Measurements from ENCODE around the gene WIPI1. TPM values are rescaled to one million over a fixed set of nuclear protein-coding genes. Genes with fewer than 3 reads are reported as not detected.

Gene WIPI1
- total RNA-seq, 1 experiment from 2014 or later: 20.2 TPM

DNA sequence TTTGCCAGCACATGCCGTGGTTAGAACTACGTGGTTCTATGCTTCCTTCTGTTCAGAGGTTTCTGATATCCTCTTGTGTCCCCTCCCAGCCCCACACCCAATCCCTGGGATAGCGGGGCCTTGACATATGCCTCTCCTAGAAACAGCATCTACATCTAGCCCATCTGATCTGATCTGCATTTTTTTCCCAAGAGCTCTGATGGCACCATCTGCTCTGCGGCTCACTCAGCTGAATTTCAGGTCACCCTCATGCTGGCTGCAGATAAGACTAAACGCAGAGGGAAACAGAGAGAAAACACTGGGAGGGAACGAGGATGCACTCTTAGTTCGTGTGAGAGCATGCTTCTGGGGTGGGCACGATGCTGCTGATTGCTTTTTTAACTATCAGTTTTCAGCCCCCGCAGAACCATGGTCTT lies 10.7 kb downstream of the WIPI1 start:
- no peak for ATAC-seq
- BruUV-seq (replicated peaks): no TSS peak

DNA sequence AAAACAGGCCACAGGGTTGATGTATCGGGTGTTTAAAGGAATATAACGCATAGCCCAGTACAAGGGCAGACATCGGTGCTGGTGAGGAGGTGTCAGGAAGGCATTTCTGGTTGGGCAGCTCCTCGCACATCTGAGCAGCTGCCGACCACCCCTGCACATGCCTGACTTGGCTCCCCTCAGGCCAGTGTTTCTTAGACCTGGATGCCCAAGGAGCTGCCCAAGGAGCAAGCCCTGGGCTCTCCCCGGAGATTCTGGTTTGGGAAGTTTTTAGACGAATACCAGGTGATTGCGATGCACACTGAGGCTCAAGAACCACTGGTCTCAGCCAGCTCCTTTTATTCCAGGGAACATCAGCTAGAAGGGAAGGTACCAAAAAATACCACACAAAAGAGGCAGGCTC lies 11.6 kb downstream of the WIPI1 start:
- Histone ChIP-seq H3K9me3 (ENCODE audit: low read length) (no peaks in the 10 kb centered on the region), H3K36me3 (ENCODE audit: low read depth, low read length) (no peaks in the 10 kb centered on the region), H2AFZ (ENCODE audit: low read length) (no peak overlapping the region), H3K9ac (ENCODE audit: low read length) (no peak overlapping the region), H3K4me1 (ENCODE audit: insufficient read depth, low read length) (no peaks in the 10 kb centered on the region; the same call in 1 of the 2 replicates), H4K20me1 (ENCODE audit: low read length) (no peaks in the 10 kb centered on the region), H3K79me2 (ENCODE audit: low read length) (no peaks in the 10 kb centered on the region), H3K9me2 (replicated peaks; ENCODE audit: low read length) (no peaks in the 10 kb centered on the region), H3K27me3 (ENCODE audit: low read length) (no peaks in the 10 kb centered on the region), H3K4me3 (ENCODE audit: low read length) (no peak overlapping the region), H3K27ac (ENCODE audit: low read length) (no peak overlapping the region), H3F3A (ENCODE audit: low read length, unreplicated experiment) (no peaks in the 10 kb centered on the region), H3K4me2 (ENCODE audit: low read length) (no peak overlapping the region)
- BruUV-seq (replicated peaks): no TSS peak
- ATAC-seq (no peak), DNase-seq (no peak)
- POLR2A ChIA-PET (ENCODE audit: unreplicated experiment): no interaction called here
- TF ChIP-seq, protein P1, sequence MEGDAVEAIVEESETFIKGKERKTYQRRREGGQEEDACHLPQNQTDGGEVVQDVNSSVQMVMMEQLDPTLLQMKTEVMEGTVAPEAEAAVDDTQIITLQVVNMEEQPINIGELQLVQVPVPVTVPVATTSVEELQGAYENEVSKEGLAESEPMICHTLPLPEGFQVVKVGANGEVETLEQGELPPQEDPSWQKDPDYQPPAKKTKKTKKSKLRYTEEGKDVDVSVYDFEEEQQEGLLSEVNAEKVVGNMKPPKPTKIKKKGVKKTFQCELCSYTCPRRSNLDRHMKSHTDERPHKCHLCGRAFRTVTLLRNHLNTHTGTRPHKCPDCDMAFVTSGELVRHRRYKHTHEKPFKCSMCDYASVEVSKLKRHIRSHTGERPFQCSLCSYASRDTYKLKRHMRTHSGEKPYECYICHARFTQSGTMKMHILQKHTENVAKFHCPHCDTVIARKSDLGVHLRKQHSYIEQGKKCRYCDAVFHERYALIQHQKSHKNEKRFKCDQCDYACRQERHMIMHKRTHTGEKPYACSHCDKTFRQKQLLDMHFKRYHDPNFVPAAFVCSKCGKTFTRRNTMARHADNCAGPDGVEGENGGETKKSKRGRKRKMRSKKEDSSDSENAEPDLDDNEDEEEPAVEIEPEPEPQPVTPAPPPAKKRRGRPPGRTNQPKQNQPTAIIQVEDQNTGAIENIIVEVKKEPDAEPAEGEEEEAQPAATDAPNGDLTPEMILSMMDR (conservative IDR thresholded peaks at IDR 0.05; ENCODE audit: low read depth, low read length): no peak
- no peak for TF ChIP-seq EZH2phosphoT487 (IDR thresholded peaks at IDR 0.05; ENCODE audit: borderline replicate concordance, low read length)
- no peak for TF ChIP-seq EZH2 (IDR thresholded peaks at IDR 0.05; ENCODE audit: low read length, unreplicated experiment)
- CTCF ChIA-PET: no interaction called here
- intact Hi-C loops (cut with micrococcal nuclease): no loop called here

More for the DNA sequence above, 10.7 kb downstream of the WIPI1 start:
- no peaks in the 10 kb centered on the region for H4K20me1 ChIP-seq (ENCODE audit: low read length)
- DNase-seq: no peak
- H3K9ac ChIP-seq (ENCODE audit: low read length): no peak overlapping the region
- no peaks in the 10 kb centered on the region for H3K9me3 ChIP-seq (ENCODE audit: low read length)
- no peak overlapping the region for H3K4me2 ChIP-seq (ENCODE audit: low read length)
- CTCF ChIA-PET: no interaction called here
- H3K79me2 ChIP-seq (ENCODE audit: low read length): no peaks in the 10 kb centered on the region
- H3K27ac ChIP-seq (ENCODE audit: low read length): no peak overlapping the region
- H3K4me1 ChIP-seq (ENCODE audit: insufficient read depth, low read length): no peaks in the 10 kb centered on the region; the same call in 1 of the 2 replicates
- TF ChIP-seq, protein P1 (conservative IDR thresholded peaks at IDR 0.05; ENCODE audit: low read depth, low read length): no peak
- TF ChIP-seq EZH2phosphoT487 (IDR thresholded peaks at IDR 0.05; ENCODE audit: borderline replicate concordance, low read length) (no peak), EZH2 (IDR thresholded peaks at IDR 0.05; ENCODE audit: low read length, unreplicated experiment) (no peak)
- POLR2A ChIA-PET (ENCODE audit: unreplicated experiment): no interaction called here
- no peaks in the 10 kb centered on the region for H3K9me2 ChIP-seq (replicated peaks; ENCODE audit: low read length)
- H2AFZ ChIP-seq (ENCODE audit: low read length): no peak overlapping the region
- H3K36me3 ChIP-seq (ENCODE audit: low read depth, low read length): no peaks in the 10 kb centered on the region
- no peak overlapping the region for H3K4me3 ChIP-seq (ENCODE audit: low read length)
- intact Hi-C loops (cut with micrococcal nuclease): no loop called here
- H3K27me3 ChIP-seq (ENCODE audit: low read length): no peaks in the 10 kb centered on the region
- no peaks in the 10 kb centered on the region for H3F3A ChIP-seq (ENCODE audit: low read length, unreplicated experiment)

DNA sequence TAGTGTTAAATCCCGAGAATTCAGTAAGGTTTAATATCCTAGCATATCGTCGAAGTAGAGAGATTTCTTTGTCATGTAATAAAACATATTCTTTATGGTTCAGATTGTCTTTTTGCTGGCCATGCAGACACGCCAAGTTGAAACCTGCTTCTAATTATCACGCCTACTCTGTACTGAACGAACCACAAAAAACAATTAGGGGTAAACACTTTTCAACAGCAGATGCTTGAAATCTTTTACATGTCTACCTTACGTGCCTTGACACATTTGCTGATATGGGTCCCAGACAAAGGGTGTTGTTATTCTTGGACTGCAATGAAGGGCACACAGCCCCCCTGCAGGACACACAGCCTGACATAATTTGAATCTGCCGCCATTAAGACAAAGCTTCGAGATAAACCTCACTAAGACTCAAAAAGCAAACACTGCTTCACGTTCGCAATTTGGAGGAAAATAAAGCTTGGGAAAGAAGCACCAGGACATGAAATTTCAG lies 13.3 kb downstream of the WIPI1 start:
- H2AFZ ChIP-seq (ENCODE audit: low read length): no peak overlapping the region
- no peak overlapping the region for H3K4me2 ChIP-seq (ENCODE audit: low read length)
- no peaks in the 10 kb centered on the region for H3F3A ChIP-seq (ENCODE audit: low read length, unreplicated experiment)
- no peaks in the 10 kb centered on the region for H4K20me1 ChIP-seq (ENCODE audit: low read length)
- CTCF ChIA-PET: no interaction called here
- no peaks in the 10 kb centered on the region for H3K36me3 ChIP-seq (ENCODE audit: low read depth, low read length)
- DNase-seq (no peak), ATAC-seq (no peak)
- H3K4me1 ChIP-seq (ENCODE audit: insufficient read depth, low read length): no peaks in the 10 kb centered on the region; the same call in 1 of the 2 replicates
- intact Hi-C loops (cut with micrococcal nuclease): no loop called here
- TF ChIP-seq EZH2phosphoT487 (IDR thresholded peaks at IDR 0.05; ENCODE audit: borderline replicate concordance, low read length) (no peak), EZH2 (IDR thresholded peaks at IDR 0.05; ENCODE audit: low read length, unreplicated experiment) (no peak)
- TF ChIP-seq, protein P1 (conservative IDR thresholded peaks at IDR 0.05; ENCODE audit: low read depth, low read length): no peak
- H3K9ac ChIP-seq (ENCODE audit: low read length): no peak overlapping the region
- no peaks in the 10 kb centered on the region for H3K79me2 ChIP-seq (ENCODE audit: low read length)
- H3K9me2 ChIP-seq (replicated peaks; ENCODE audit: low read length): no peaks in the 10 kb centered on the region
- H3K27ac ChIP-seq (ENCODE audit: low read length): no peak overlapping the region
- no peak overlapping the region for H3K4me3 ChIP-seq (ENCODE audit: low read length)
- no TSS peak for BruUV-seq (replicated peaks)
- H3K9me3 ChIP-seq (ENCODE audit: low read length): no peaks in the 10 kb centered on the region
- POLR2A ChIA-PET (ENCODE audit: unreplicated experiment): no interaction called here
- H3K27me3 ChIP-seq (ENCODE audit: low read length): no peaks in the 10 kb centered on the region

Measured in PC-3 (cell line).